Neuronal stem cell (in vitro differentiated cells): ENCODE results near the gene TRPM3.

Experiments
- DNase-seq: peaks from one replicate; pipeline ENCODE4 v3.0.0-alpha.2; 2013; ENCODE audit warnings: low spot score
- H2AFZ ChIP-seq: one replicate; pipeline ENCODE4 v1.6.1; 2013; ENCODE audit warnings: mild to moderate bottlenecking, low read length, inconsistent platforms
- H2AK5ac ChIP-seq: 2 replicates; pipeline ENCODE4 v1.6.1; 2013; ENCODE audit warnings: low read depth, mild to moderate bottlenecking, inconsistent platforms, low read length, moderate library complexity, mixed read lengths
- H2BK120ac ChIP-seq: 2 replicates; pipeline ENCODE4 v1.6.1; 2013; ENCODE audit warnings: low read depth, mild to moderate bottlenecking, inconsistent platforms, low read length, moderate library complexity, mixed read lengths
- H2BK12ac ChIP-seq: one replicate; pipeline ENCODE4 v1.6.1; 2013; ENCODE audit warnings: low read length, inconsistent platforms
- H2BK15ac ChIP-seq: 2 replicates; pipeline ENCODE4 v1.6.1; 2013; ENCODE audit warnings: mild to moderate bottlenecking, low read length, inconsistent platforms, mixed read lengths
- H2BK5ac ChIP-seq: one replicate; pipeline ENCODE4 v1.6.1; 2013; ENCODE audit warnings: inconsistent platforms, mild to moderate bottlenecking, low read length, moderate library complexity
- H3K14ac ChIP-seq: one replicate; pipeline ENCODE4 v1.6.1; 2013; ENCODE audit warnings: low read length, inconsistent platforms
- H3K18ac ChIP-seq: 2 replicates; pipeline ENCODE4 v1.6.1; 2013; ENCODE audit warnings: low read length, inconsistent platforms
- H3K23ac ChIP-seq: 2 replicates; pipeline ENCODE4 v1.6.1; 2013; ENCODE audit warnings: low read depth, mild to moderate bottlenecking, mixed read lengths, low read length, inconsistent platforms; ENCODE audit not compliant: poor library complexity
- H3K27ac ChIP-seq: replicated peaks from 3 replicates; pipeline ENCODE4 v1.5.1; 2013; ENCODE audit warnings: low read length, inconsistent platforms
- H3K27me3 ChIP-seq, 3 experiments: 2 replicates each; pipeline ENCODE4 v1.6.1; 2013; ENCODE audit warnings: low read length in 3 of 3, mild to moderate bottlenecking in 2 of 3, inconsistent platforms in 1 of 3, low read depth in 1 of 3, mixed read lengths in 1 of 3, moderate library complexity in 1 of 3; ENCODE audit not compliant: control insufficient read depth in 3 of 3, insufficient read depth in 3 of 3
- H3K36me3 ChIP-seq, 2 donors: replicated peaks in 1 of 2; 2 replicates each; pipeline ENCODE4 v1.6.1; 2013; ENCODE audit warnings: low read length in 2 of 2; ENCODE audit not compliant: control insufficient read depth in 2 of 2, insufficient read depth in 2 of 2
- H3K4ac ChIP-seq: 2 replicates; pipeline ENCODE4 v1.6.1; 2013; ENCODE audit warnings: inconsistent platforms, mild to moderate bottlenecking, low read length, moderate library complexity
- H3K4me1 ChIP-seq, 2 donors: 1 replicate in 1 of 2; 2 replicates in 1 of 2; pipeline ENCODE4 v1.6.1; 2013; ENCODE audit warnings: low read length in 2 of 2, low read depth in 1 of 2; ENCODE audit not compliant: control insufficient read depth in 2 of 2, insufficient read depth in 1 of 2
- H3K4me2 ChIP-seq: one replicate; pipeline ENCODE4 v1.6.1; 2013; ENCODE audit warnings: mild to moderate bottlenecking, low read length, inconsistent platforms; ENCODE audit not compliant: insufficient read depth, poor library complexity, severe bottlenecking
- H3K4me3 ChIP-seq, 2 donors: 2 replicates each; pipeline ENCODE4 v1.5.1; 2013; ENCODE audit warnings: low read length in 2 of 2, mild to moderate bottlenecking in 2 of 2, inconsistent platforms in 1 of 2, moderate library complexity in 1 of 2
- H3K79me1 ChIP-seq: one replicate; pipeline ENCODE4 v1.6.1; 2013; ENCODE audit warnings: low read depth, mild to moderate bottlenecking, inconsistent platforms, low read length, moderate library complexity
- H3K9ac ChIP-seq: one replicate; pipeline ENCODE4 v1.6.1; 2013; ENCODE audit warnings: mild to moderate bottlenecking, low read depth, low read length, inconsistent platforms; ENCODE audit not compliant: poor library complexity
- H3K9me3 ChIP-seq, 2 donors: replicated peaks in 1 of 2; 2 replicates each; pipeline versions ENCODE3 to v1.6.1; 2013; ENCODE audit warnings: low read length in 2 of 2, mild to moderate bottlenecking in 2 of 2, inconsistent platforms in 1 of 2, low read depth in 1 of 2, mixed read lengths in 1 of 2, moderate library complexity in 1 of 2; ENCODE audit not compliant: control insufficient read depth in 2 of 2, insufficient read depth in 1 of 2
- H4K8ac ChIP-seq: one replicate; pipeline ENCODE4 v1.6.1; 2013; ENCODE audit warnings: low read depth, mild to moderate bottlenecking, inconsistent platforms, low read length, moderate library complexity
- H4K91ac ChIP-seq: one replicate; pipeline ENCODE4 v1.6.1; 2013; ENCODE audit warnings: low read length, low read depth, mild to moderate bottlenecking, inconsistent platforms; ENCODE audit not compliant: poor library complexity
- WGBS, 2 donors: extraction: QIAGEN DNeasy Blood & Tissue Kit; methylation state at CpG; one replicate each; pipeline ENCODE4 v1.1.7; 2013; ENCODE audit warnings: missing lambda C conversion rate in 2 of 2, mixed read lengths in 1 of 2; ENCODE audit not compliant: insufficient read length in 2 of 2, insufficient replicate concordance in 1 of 2; ENCODE audit errors: extremely low coverage in 2 of 2; 5-methylcytosine and 5-hydroxymethylcytosine counted together

TRPM3 gene

DNA sequence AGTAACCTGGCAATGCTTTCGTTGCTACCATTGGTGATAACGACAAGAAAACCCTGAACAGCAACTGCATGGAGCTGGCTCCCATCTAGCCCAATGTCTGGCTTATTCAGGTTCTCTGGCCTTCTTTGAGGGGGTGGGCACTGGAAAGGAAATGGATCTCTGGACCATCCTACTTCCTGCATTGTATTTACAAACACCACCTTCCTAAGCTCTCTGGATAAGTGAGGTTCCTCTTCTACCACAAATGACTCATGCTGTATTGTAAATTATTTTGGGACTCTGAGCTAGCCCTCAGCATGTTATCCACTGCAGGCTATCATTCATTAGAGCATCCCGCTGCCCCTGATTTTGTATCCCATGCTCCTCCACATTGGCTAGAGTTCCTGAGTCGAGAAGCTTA is 570.0 kb downstream of the TRPM3 start:
- peaks cover 0 to 4% of the 10 kb centered on the region in 2 donors for H3K9me3 ChIP-seq
- H4K8ac ChIP-seq: no peak overlapping the region
- H3K14ac ChIP-seq: no peak overlapping the region
- no peak overlapping the region for H3K9ac ChIP-seq
- H3K79me1 ChIP-seq: no peaks in the 10 kb centered on the region
- H3K4ac ChIP-seq: no peak overlapping the region
- no CpG with 5 or more reads among the region's 4 CpGs for WGBS, 2 donors
- H3K18ac ChIP-seq: no peak overlapping the region
- H2BK120ac ChIP-seq: no peak overlapping the region
- H3K4me3 ChIP-seq: no peak overlapping the region
- no peak overlapping the region for H2AFZ ChIP-seq
- H2BK15ac ChIP-seq: no peak overlapping the region
- H2BK5ac ChIP-seq: no peak overlapping the region
- H2BK12ac ChIP-seq: no peak overlapping the region
- no peak for DNase-seq
- no peaks in the 10 kb centered on the region for H3K27me3 ChIP-seq
- H3K27ac ChIP-seq: no peak overlapping the region
- H3K36me3 ChIP-seq: peaks cover 4 to 45% of the 10 kb centered on the region in 2 donors
- H3K23ac ChIP-seq: no peak overlapping the region
- H4K91ac ChIP-seq: no peak overlapping the region
- H3K4me2 ChIP-seq: no peak overlapping the region
- peaks cover 6 to 12% of the 10 kb centered on the region in 2 donors for H3K4me1 ChIP-seq
- no peak overlapping the region for H2AK5ac ChIP-seq

DNA sequence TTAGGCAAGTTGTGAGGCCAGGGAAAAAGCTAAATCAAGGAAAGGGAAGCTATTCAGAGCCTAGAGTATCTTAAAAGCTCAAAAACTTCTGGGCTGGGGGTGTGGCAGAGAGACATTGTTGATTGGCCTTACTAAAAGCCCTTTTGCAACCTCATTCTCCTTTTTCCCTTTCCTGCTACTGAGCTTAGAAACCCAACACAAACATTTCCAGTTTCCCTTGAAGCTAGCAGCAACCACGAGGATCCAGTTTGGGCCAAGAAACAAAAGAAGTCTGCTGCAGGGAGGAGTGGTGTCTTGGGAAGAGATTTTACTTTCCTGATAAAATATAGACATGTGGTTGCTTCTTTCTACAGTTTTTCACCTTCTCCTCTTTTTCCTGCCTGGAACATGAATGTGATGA is 571.5 kb downstream of the TRPM3 start:
- Histone ChIP-seq H3K27ac (no peak overlapping the region), H3K9me3 (peaks cover 0 to 4% of the 10 kb centered on the region in 2 donors), H3K79me1 (no peaks in the 10 kb centered on the region), H3K4ac (no peak overlapping the region), H3K4me3 (no peak overlapping the region), H3K36me3 (peaks cover 4 to 45% of the 10 kb centered on the region in 2 donors), H4K8ac (no peak overlapping the region), H2BK15ac (no peak overlapping the region), H3K4me2 (no peak overlapping the region), H2AFZ (no peak overlapping the region), H4K91ac (no peak overlapping the region), H2BK120ac (no peak overlapping the region), H3K9ac (no peak overlapping the region), H3K4me1 (peaks cover 6 to 15% of the 10 kb centered on the region in 2 donors), H3K14ac (no peak overlapping the region), H3K27me3 (no peaks in the 10 kb centered on the region), H3K23ac (no peak overlapping the region), H2AK5ac (no peak overlapping the region), H2BK5ac (no peak overlapping the region), H2BK12ac (no peak overlapping the region), H3K18ac (no peak overlapping the region)
- WGBS, 2 donors: no CpG with 5 or more reads among the region's 1 CpG
- DNase-seq: no peak

- WGBS, 2 donors: no CpG with 5 or more reads among the region's 3 CpGs
- H3K9ac ChIP-seq: no peak overlapping the region
Observed at GRCh38 chr9:70542311-70542931, 579.0 kb downstream of the TRPM3 start.

GRCh38 chr9:70540016-70540415 is 581.4 kb downstream of the TRPM3 start:
- Histone ChIP-seq H2AFZ (no peak overlapping the region), H3K4ac (no peak overlapping the region), H3K18ac (no peak overlapping the region), H3K79me1 (no peaks in the 10 kb centered on the region), H3K27me3 (no peaks in the 10 kb centered on the region), H3K9ac (no peak overlapping the region), H4K91ac (no peak overlapping the region), H3K4me2 (no peak overlapping the region), H3K4me1 (no peaks in the 10 kb centered on the region), H3K14ac (no peak overlapping the region), H2BK120ac (no peak overlapping the region), H2AK5ac (no peak overlapping the region), H2BK12ac (no peak overlapping the region), H3K4me3 (no peak overlapping the region), H2BK5ac (no peak overlapping the region), H4K8ac (no peak overlapping the region), H2BK15ac (no peak overlapping the region), H3K23ac (no peak overlapping the region), H3K27ac (no peak overlapping the region), H3K9me3 (no peaks in the 10 kb centered on the region), H3K36me3 (peaks cover 0 to 8% of the 10 kb centered on the region in 2 donors)
- DNase-seq: no peak
- no CpG with 5 or more reads among the region's 5 CpGs for WGBS, 2 donors

More at GRCh38 chr9:70542311-70542931, 579.0 kb downstream of the TRPM3 start:
- Histone ChIP-seq H3K4me2 (no peak overlapping the region), H4K8ac (no peak overlapping the region), H3K14ac (no peak overlapping the region), H2BK5ac (no peak overlapping the region), H4K91ac (no peak overlapping the region), H3K18ac (no peak overlapping the region), H3K23ac (no peak overlapping the region), H2AK5ac (no peak overlapping the region), H3K27ac (no peak overlapping the region), H3K27me3 (no peaks in the 10 kb centered on the region), H3K4me3 (no peak overlapping the region), H2BK15ac (no peak overlapping the region), H2BK120ac (no peak overlapping the region), H2AFZ (no peak overlapping the region), H3K9me3 (no peaks in the 10 kb centered on the region), H3K79me1 (no peaks in the 10 kb centered on the region), H3K36me3 (peaks cover 0 to 4% of the 10 kb centered on the region in 2 donors), H3K4ac (no peak overlapping the region), H3K4me1 (peaks cover 0 to 3% of the 10 kb centered on the region in 2 donors), H2BK12ac (no peak overlapping the region)
- no peak for DNase-seq
